ENCODE data around the gene SH3GLB1. TPM values are rescaled to one million over a fixed set of nuclear protein-coding genes. Genes with fewer than 3 reads are reported as not detected.

SH3GLB1 gene
- total and polyA plus RNA-seq, 3 donors from 2014 or later, result 58.9 to 242 (median 72.4) TPM

GRCh38 chr1:86756062-86756406 lies 51.7 kb downstream of the SH3GLB1 start:
- no peak for DNase-seq
- Histone ChIP-seq H3K27me3 (no peaks in the 10 kb centered on the region), H3K9me3 (no peaks in the 10 kb centered on the region), H3K27ac (no peak overlapping the region), H3K36me3 (ENCODE audit: low read depth, missing control alignments) (no peaks in the 10 kb centered on the region), H3K4me3 (no peak overlapping the region), H3K4me1 (no peaks in the 10 kb centered on the region)
- intact Hi-C loops (cut with DNase I; ENCODE audit: low total_unique reads), result no loop called here
- no peak for TF ChIP-seq CTCF (IDR thresholded peaks at IDR 0.05)

DNA sequence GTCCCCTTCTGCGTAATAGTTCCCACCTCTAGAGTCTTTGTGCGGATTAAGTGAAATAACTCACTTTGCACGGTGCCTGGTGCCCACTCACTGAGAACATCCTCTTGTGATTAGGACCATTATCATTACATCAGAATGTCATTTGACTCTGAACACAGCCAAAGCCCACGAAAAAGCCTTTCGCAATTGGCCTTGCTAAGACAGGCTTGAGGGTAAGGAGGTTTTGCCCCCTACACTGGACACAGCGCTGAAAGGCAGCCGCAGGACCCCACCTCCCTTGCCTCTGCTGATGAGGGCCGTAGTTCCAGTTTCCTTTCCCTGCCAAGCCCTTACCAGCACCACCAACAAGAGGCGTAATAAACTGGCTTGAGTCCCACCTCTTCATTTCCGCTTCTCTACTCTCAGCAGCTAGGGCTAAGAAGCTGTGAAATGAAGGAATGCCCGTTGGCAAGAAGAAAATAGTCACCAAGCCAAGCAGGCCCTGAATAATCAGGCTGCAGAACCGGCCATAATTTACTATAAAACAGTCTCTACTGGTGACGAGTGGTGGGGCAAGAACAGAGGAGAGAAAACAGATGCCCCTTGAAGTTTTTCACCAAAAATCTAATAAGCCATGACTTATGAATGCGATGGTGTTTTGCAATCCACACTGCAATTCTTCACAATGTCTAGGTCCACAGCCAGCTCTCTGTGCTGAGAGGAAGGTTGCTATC lies 53.1 kb downstream of the SH3GLB1 start:
- DNase-seq, result no peak
- H3K36me3 ChIP-seq (ENCODE audit: low read depth, missing control alignments), result no peaks in the 10 kb centered on the region
- H3K4me1 ChIP-seq, result no peaks in the 10 kb centered on the region
- H3K9me3 ChIP-seq, result no peaks in the 10 kb centered on the region
- intact Hi-C loops (cut with DNase I; ENCODE audit: low total_unique reads), result no loop called here
- TF ChIP-seq POLR2A (IDR thresholded peaks at IDR 0.05) (no peak), CTCF (IDR thresholded peaks at IDR 0.05) (no peak)
- 83 to 91% methylated on average over 14 of the region's 14 CpGs for WGBS, 2 donors
- no peaks in the 10 kb centered on the region for H3K27me3 ChIP-seq
- no peak overlapping the region for H3K27ac ChIP-seq
- no peak overlapping the region for H3K4me3 ChIP-seq

DNA sequence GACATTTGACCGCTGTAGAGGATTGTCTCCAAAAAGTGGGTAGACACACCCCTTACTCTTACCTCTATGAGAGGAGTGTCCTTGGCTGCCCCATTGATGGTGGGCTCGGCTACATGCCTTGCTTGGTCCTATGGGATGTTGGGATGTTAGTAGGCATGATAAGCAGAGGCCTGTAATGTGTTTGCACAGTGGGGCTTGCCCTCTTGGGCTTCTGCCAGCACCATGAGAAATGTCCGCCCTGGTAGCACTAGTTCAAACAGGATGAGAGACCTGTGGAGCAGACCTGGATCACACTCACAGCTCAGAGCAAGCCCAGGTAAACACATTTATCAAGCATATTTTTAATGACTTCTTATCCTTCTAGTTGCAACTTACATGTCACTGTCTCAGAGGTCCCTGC lies 54.2 kb downstream of the SH3GLB1 start:
- no peaks in the 10 kb centered on the region for H3K36me3 ChIP-seq (ENCODE audit: low read depth, missing control alignments)
- no peaks in the 10 kb centered on the region for H3K27me3 ChIP-seq
- no peak overlapping the region for H3K4me3 ChIP-seq
- DNase-seq, result no peak
- 86 to 97% methylated on average over 3 of the region's 3 CpGs for WGBS, 2 donors
- no peaks in the 10 kb centered on the region for H3K4me1 ChIP-seq
- intact Hi-C loops (cut with DNase I; ENCODE audit: low total_unique reads), result no loop called here
- H3K27ac ChIP-seq, result no peak overlapping the region
- no peaks in the 10 kb centered on the region for H3K9me3 ChIP-seq
- TF ChIP-seq POLR2A (IDR thresholded peaks at IDR 0.05), result no peak
- TF ChIP-seq CTCF (IDR thresholded peaks at IDR 0.05), result no peak

GRCh38 chr1:86760199-86760598 lies 55.8 kb downstream of the SH3GLB1 start:
- 86 to 91% methylated on average over 1 of the region's 1 CpG for WGBS, 2 donors

More at GRCh38 chr1:86760199-86760598, 55.8 kb downstream of the SH3GLB1 start:
- no peaks in the 10 kb centered on the region for H3K27me3 ChIP-seq
- H3K4me1 ChIP-seq, result peaks cover 4% of the 10 kb centered on the region
- H3K27ac ChIP-seq, result no peak overlapping the region
- no peak overlapping the region for H3K4me3 ChIP-seq
- intact Hi-C loops (cut with DNase I; ENCODE audit: low total_unique reads), result no loop called here
- TF ChIP-seq CTCF (IDR thresholded peaks at IDR 0.05), result no peak
- no peak for TF ChIP-seq POLR2A (IDR thresholded peaks at IDR 0.05)
- H3K9me3 ChIP-seq, result no peaks in the 10 kb centered on the region
- DNase-seq, result no peak
- H3K36me3 ChIP-seq (ENCODE audit: low read depth, missing control alignments), result no peaks in the 10 kb centered on the region
